ENCODE data around the gene GLP1R.

The GLP1R gene

DNA sequence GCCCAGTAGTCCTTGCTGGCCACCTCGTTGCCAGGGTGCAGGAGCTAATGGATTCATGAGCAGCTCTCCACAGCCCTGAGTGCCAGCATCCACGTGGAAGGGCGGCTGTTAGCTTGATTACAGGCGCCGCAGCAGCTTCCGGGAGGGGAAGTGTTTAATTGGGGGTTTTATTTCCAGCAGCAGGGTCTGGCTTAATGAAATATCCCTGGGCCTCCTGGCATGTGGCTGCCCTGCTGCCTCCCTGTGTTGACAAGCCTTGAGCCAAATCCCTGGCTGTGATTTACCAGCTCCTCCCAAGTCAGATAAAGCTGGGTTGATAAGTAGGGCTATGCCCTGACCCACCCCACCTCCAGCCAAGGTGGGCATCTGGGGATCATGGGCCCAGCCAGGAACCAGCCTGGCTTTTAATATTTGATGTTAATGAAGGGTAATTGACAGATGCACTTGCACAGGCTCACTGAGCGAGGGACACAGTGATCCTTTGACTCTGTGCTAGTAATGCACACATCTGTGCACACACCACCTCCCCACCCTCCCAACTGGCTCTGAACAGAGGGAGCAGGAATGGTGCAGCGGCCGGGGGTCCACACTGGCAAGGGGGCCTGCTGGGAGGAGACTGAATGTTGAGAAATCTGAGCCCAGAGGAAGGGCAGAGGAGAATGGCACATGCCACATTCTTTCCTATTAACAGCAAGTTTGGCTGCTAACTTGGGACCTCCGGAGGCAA lies 13.6 kb downstream of the GLP1R start:
- Histone ChIP-seq H3K4me3 (ENCODE audit: low read depth, low read length) (no peak overlapping the region), H3K36me3 (no peaks in the 10 kb centered on the region), H3K4me1 (no peaks in the 10 kb centered on the region), H3K27me3 (peaks cover 9% of the 10 kb centered on the region), H3K9me3 (no peaks in the 10 kb centered on the region)
- TF ChIP-seq, protein P1, sequence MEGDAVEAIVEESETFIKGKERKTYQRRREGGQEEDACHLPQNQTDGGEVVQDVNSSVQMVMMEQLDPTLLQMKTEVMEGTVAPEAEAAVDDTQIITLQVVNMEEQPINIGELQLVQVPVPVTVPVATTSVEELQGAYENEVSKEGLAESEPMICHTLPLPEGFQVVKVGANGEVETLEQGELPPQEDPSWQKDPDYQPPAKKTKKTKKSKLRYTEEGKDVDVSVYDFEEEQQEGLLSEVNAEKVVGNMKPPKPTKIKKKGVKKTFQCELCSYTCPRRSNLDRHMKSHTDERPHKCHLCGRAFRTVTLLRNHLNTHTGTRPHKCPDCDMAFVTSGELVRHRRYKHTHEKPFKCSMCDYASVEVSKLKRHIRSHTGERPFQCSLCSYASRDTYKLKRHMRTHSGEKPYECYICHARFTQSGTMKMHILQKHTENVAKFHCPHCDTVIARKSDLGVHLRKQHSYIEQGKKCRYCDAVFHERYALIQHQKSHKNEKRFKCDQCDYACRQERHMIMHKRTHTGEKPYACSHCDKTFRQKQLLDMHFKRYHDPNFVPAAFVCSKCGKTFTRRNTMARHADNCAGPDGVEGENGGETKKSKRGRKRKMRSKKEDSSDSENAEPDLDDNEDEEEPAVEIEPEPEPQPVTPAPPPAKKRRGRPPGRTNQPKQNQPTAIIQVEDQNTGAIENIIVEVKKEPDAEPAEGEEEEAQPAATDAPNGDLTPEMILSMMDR (IDR thresholded peaks at IDR 0.05; ENCODE audit: low read depth, low read length) = no peak
- DNase-seq = no peak

DNA sequence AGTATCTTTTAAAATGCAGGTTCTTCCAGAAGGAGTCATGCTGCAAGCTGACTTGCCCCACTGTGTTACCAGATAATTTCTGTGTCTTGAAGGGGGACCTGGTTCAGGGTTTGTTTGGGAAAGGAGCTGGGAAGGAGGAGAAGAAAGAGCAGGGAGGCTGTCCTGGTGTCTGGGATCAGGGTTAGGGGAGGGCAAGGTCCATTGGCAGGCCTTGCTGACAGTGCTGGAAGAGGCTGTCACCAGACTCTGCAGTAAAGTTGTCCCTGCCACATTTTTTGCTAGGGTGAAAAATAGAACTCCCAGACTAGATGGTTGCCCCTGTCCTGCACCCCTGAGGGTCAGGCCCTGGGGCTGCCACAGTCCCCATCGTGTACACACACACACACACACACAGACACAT lies 14.9 kb downstream of the GLP1R start:
- DNase-seq = no peak
- TF ChIP-seq, protein P1 (IDR thresholded peaks at IDR 0.05; ENCODE audit: low read depth, low read length) = no peak
- H3K4me1 ChIP-seq = no peaks in the 10 kb centered on the region

DNA sequence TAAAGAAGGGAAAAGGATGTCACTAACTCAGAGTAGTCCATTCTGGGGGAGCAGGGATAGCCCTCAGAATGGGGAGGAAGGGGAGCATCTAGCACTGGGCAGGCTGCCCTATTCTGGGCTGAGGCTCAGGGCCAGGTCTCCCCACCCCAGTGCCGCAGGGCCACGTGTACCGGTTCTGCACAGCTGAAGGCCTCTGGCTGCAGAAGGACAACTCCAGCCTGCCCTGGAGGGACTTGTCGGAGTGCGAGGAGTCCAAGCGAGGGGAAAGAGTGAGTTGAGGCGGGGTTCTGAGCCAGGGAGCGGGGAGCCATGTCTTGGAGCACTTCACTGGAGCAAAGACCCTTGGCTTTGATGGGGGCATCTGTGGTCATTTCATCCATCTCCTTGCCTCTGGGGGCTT lies 17.0 kb downstream of the GLP1R start:
- Histone ChIP-seq H3K36me3 (no peaks in the 10 kb centered on the region), H3K9me3 (no peaks in the 10 kb centered on the region), H3K27me3 (peaks cover 9% of the 10 kb centered on the region), H3K4me1 (no peaks in the 10 kb centered on the region), H3K4me3 (ENCODE audit: low read depth, low read length) (no peak overlapping the region)
- DNase-seq = no peak
- TF ChIP-seq, protein P1 (IDR thresholded peaks at IDR 0.05; ENCODE audit: low read depth, low read length) = no peak

More for the DNA sequence above, 14.9 kb downstream of the GLP1R start:
- no peak overlapping the region for H3K4me3 ChIP-seq (ENCODE audit: low read depth, low read length)
- peaks cover 9% of the 10 kb centered on the region for H3K27me3 ChIP-seq
- H3K9me3 ChIP-seq = no peaks in the 10 kb centered on the region
- H3K36me3 ChIP-seq = no peaks in the 10 kb centered on the region

DNA sequence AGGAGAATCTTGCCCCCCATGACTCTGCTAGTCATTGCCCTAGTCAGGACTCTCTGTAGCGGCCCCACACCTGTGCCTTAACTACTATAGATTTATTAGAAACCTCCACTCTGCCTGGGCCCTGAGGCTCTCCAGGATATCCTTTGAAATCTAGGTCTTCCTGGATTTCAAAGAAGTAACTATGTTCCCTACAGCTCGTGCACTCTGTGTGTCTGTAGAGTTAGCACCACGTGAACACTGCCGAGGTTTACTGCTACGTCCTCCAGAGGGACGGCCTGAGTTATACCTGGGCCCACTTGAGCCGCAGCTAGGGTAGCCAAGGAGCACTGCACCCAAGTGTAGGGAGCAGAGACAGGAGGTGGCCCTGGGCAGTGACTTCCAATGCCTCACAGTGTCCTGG lies 19.8 kb downstream of the GLP1R start:
- no peaks in the 10 kb centered on the region for H3K36me3 ChIP-seq
- TF ChIP-seq, protein P1 (IDR thresholded peaks at IDR 0.05; ENCODE audit: low read depth, low read length) = no peak
- peaks cover 9% of the 10 kb centered on the region for H3K27me3 ChIP-seq
- no peak overlapping the region for H3K4me3 ChIP-seq (ENCODE audit: low read depth, low read length)
- DNase-seq = no peak
- no peaks in the 10 kb centered on the region for H3K4me1 ChIP-seq
- H3K9me3 ChIP-seq = no peaks in the 10 kb centered on the region

DNA sequence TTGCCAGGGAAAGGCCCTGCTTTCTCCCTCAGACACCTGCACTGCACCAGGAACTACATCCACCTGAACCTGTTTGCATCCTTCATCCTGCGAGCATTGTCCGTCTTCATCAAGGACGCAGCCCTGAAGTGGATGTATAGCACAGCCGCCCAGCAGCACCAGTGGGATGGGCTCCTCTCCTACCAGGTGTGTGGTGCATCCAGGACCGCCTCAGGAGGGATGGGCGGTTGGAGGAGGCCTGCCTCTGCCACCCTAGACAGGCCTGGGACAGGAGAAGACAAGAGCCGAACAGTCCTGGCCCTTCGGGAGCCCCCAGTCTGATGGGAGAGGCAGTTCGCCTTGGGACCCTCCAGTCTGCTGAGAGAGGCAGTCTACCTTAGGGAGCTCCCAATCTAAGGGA lies 24.2 kb downstream of the GLP1R start:
- Histone ChIP-seq H3K4me3 (ENCODE audit: low read depth, low read length) (no peak overlapping the region), H3K4me1 (no peaks in the 10 kb centered on the region), H3K9me3 (no peaks in the 10 kb centered on the region), H3K27me3 (no peaks in the 10 kb centered on the region), H3K36me3 (no peaks in the 10 kb centered on the region)
- no peak for DNase-seq
- TF ChIP-seq, protein P1 (IDR thresholded peaks at IDR 0.05; ENCODE audit: low read depth, low read length) = no peak

DNA sequence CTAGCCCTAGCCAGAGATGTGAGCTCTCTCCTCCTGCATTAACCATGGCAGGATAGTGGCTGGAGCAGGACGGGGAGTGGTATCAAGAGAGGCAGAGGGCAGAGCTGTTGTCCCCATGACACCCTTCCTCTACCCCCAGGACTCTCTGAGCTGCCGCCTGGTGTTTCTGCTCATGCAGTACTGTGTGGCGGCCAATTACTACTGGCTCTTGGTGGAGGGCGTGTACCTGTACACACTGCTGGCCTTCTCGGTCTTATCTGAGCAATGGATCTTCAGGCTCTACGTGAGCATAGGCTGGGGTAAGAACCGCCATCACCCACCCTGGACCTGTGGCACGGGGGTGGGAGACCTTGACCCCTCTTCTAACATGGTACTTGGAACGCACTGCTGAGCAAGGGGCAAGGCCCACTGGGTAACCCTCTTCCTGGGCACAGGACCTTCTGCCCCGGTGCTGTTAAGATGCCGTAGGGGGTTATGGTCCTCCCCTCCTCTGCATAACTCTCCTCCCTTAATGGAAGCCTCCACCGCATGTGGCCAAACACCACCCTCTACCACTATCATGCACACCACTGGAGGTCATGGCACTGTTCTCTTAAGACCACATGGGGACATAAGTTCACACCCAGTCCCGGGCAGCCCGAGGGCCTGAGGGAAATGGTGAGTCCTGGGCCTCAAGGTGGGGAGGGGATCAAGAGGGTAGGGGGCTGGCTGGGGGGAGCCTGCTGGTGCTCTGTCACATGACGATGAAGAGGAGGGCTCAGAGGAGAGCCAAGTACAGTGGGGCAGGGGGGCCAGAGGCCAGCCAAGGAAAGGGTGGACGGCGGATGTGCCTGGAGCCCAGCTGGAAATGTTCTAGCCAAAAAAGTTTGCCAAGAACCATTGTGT lies 25.1 kb downstream of the GLP1R start:
- H3K36me3 ChIP-seq = no peaks in the 10 kb centered on the region
- no peak overlapping the region for H3K4me3 ChIP-seq (ENCODE audit: low read depth, low read length)
- TF ChIP-seq, protein P1 (IDR thresholded peaks at IDR 0.05; ENCODE audit: low read depth, low read length) = no peak
- DNase-seq = no peak
- no peaks in the 10 kb centered on the region for H3K9me3 ChIP-seq
- H3K27me3 ChIP-seq = no peaks in the 10 kb centered on the region
- no peaks in the 10 kb centered on the region for H3K4me1 ChIP-seq

Data from BE2C (cell line).